HCT116 (cell line): ENCODE measurements around the gene RCAN2. TPM values are rescaled to one million over a fixed set of nuclear protein-coding genes. Genes with fewer than 3 reads are reported as not detected.

Experiments
- ATAC-seq: fragments of 200-7000 bp; cut with Tn5 transposase; 2 replicates; pipeline ENCODE4 v1.9.1; 2020; ENCODE audit warnings: mild to moderate bottlenecking, moderate library complexity
- BruUV-seq: library from RNA; stranded (reverse); fragments of 400-500 nt; replicated peaks from 2 replicates; lab custom pipeline; 2021; lab: Mats Ljungman, UMichigan
- CTCF ChIA-PET: fragments of 300-600 bp; sonication (Branson Sonifier 250); formaldehyde crosslinking; loops from one replicate; lab custom pipeline; 2021; ENCODE audit warnings: antibody characterized with exemption; lab: Charles Lee
- POLR2A ChIA-PET: fragments of 300-600, 350-600 bp; sonication (Branson Sonifier 250); formaldehyde crosslinking; loops from one replicate; lab custom pipeline; 2021; ENCODE audit warnings: antibody characterized with exemption; lab: Charles Lee
- RAD21 ChIA-PET, 2 experiments: fragments of 300-600 bp; sonication (Branson Sonifier 250); formaldehyde crosslinking; loops; one replicate each; lab custom pipeline; 2023; ENCODE audit warnings: low total read pairs in 2 of 2; ENCODE audit not compliant: uncharacterized antibody in 2 of 2, unreplicated experiment in 2 of 2, low non-redundant PET in 1 of 2; lab: Charles Lee
- DNase-seq: peaks from one replicate; pipeline ENCODE4 v3.0.0-alpha.2; 2010; ENCODE audit warnings: low read depth, low spot score
- H2AFZ ChIP-seq: fragments of 200-600 bp; shearing (Covaris generic), sonication (generic); 2 replicates; pipeline ENCODE4 v1.6.1; 2017; ENCODE audit warnings: low read depth, mixed run types, mixed read lengths, antibody characterized with exemption, low read length; ENCODE audit not compliant: poor library complexity, severe bottlenecking
- H3K27ac ChIP-seq: 2 replicates; pipeline ENCODE4 v1.5.1; 2012; ENCODE audit warnings: low read depth, low read length
- H3K27me3 ChIP-seq: fragments of 200-600 bp; sonication (generic); 2 replicates; pipeline ENCODE4 v1.6.1; 2016; ENCODE audit warnings: mixed run types, low read length, mixed read lengths; ENCODE audit not compliant: insufficient read depth
- H3K36me3 ChIP-seq, 2 experiments: fragments of 200-500 bp in 1 of 2; fragments of 200-600 bp in 1 of 2; sonication (Bioruptor generic) in 1 of 2; sonication (generic) in 1 of 2; 2 replicates each; pipeline versions ENCODE4 v1.5.1 to v1.6.1; 2014 to 2016; ENCODE audit warnings: low read length in 2 of 2, inconsistent platforms in 1 of 2, mixed read lengths in 1 of 2, mixed run types in 1 of 2; ENCODE audit not compliant: insufficient read depth in 2 of 2, control insufficient read depth in 1 of 2
- H3K4me1 ChIP-seq, 2 experiments: fragments of 200-600 bp in 1 of 2; sonication (generic) in 1 of 2; 2 replicates each; pipeline versions ENCODE4 v1.5.1 to v1.6.1; 2012 to 2017; ENCODE audit warnings: low read length in 2 of 2, inconsistent platforms in 1 of 2, mild to moderate bottlenecking in 1 of 2, mixed read lengths in 1 of 2, mixed run types in 1 of 2, moderate library complexity in 1 of 2; ENCODE audit not compliant: insufficient read depth in 2 of 2, control insufficient read depth in 1 of 2
- H3K4me2 ChIP-seq: fragments of 200-600 bp; sonication (generic); 2 replicates; pipeline ENCODE4 v1.6.1; 2017; ENCODE audit warnings: mixed run types, low read length, mixed read lengths
- H3K4me3 ChIP-seq, 2 experiments: fragments of 200-600 bp in 1 of 2; sonication (generic) in 1 of 2; replicated peaks in 1 of 2; 2 replicates each; pipeline ENCODE4 v1.5.1; 2011 to 2016; ENCODE audit warnings: low read length in 2 of 2, control low read depth in 1 of 2, low read depth in 1 of 2, mild to moderate bottlenecking in 1 of 2, mixed read lengths in 1 of 2, mixed run types in 1 of 2
- H3K79me2 ChIP-seq: fragments of 200-600 bp; sonication (generic); 2 replicates; pipeline ENCODE4 v1.6.1; 2017; ENCODE audit warnings: mild to moderate bottlenecking, mixed run types, low read length, moderate library complexity, mixed read lengths; ENCODE audit not compliant: insufficient read depth
- H3K9ac ChIP-seq: fragments of 200-600 bp; sonication (generic); 2 replicates; pipeline ENCODE4 v1.6.1; 2016; ENCODE audit warnings: low read length, mixed read lengths
- H3K9me2 ChIP-seq: fragments of 200-600 bp; sonication (generic), shearing (Covaris generic); 2 replicates; pipeline ENCODE4 v1.6.1; 2017; ENCODE audit warnings: mixed run types, mild to moderate bottlenecking, moderate library complexity; ENCODE audit not compliant: insufficient read depth
- H3K9me3 ChIP-seq, 2 experiments: fragments of 200-500 bp in 1 of 2; fragments of 200-600 bp in 1 of 2; sonication (Bioruptor generic) in 1 of 2; sonication (generic) in 1 of 2; 2 replicates each; pipeline ENCODE4 v1.6.1; 2014 to 2017; ENCODE audit warnings: low read length in 2 of 2, mixed read lengths in 2 of 2, inconsistent platforms in 1 of 2, low read depth in 1 of 2, mild to moderate bottlenecking in 1 of 2, mixed run types in 1 of 2, moderate library complexity in 1 of 2; ENCODE audit not compliant: control insufficient read depth in 1 of 2, insufficient read depth in 1 of 2
- H4K20me1 ChIP-seq: fragments of 200-600 bp; sonication (generic), shearing (Covaris generic); 2 replicates; pipeline ENCODE4 v1.6.1; 2017; ENCODE audit warnings: mixed run types, mild to moderate bottlenecking, moderate library complexity; ENCODE audit not compliant: insufficient read depth
- ATF3 ChIP-seq: IDR thresholded peaks from 2 replicates; pipeline ENCODE4 v1.6.1; 2012
- CBX3 ChIP-seq: IDR thresholded peaks from 2 replicates; pipeline ENCODE4 v1.6.1; 2012; ENCODE audit warnings: low read depth
- CEBPB ChIP-seq: IDR thresholded peaks from 2 replicates; pipeline ENCODE4 v1.6.1; 2012; ENCODE audit warnings: low read depth
- EGR1 ChIP-seq: IDR thresholded peaks from 2 replicates; pipeline ENCODE4 v1.6.1; 2012; ENCODE audit warnings: low read depth
- ELF1 ChIP-seq: IDR thresholded peaks from 2 replicates; pipeline ENCODE4 v1.6.1; 2012; ENCODE audit warnings: low read depth, borderline replicate concordance
- EZH2 ChIP-seq: fragments of 200-600 bp; sonication (generic); IDR thresholded peaks from 2 replicates; pipeline ENCODE4 v1.6.1; 2017; ENCODE audit warnings: antibody characterized with exemption, mixed run types
- EZH2phosphoT487 ChIP-seq: fragments of 200-600 bp; IDR thresholded peaks from 2 replicates; pipeline ENCODE4 v1.6.1; 2018; ENCODE audit warnings: antibody characterized with exemption, borderline replicate concordance
- FOSL1 ChIP-seq: IDR thresholded peaks from 2 replicates; pipeline ENCODE4 v1.6.1; 2012; ENCODE audit warnings: low read depth
- JUND ChIP-seq: IDR thresholded peaks from 2 replicates; pipeline ENCODE4 v1.6.1; 2012
- MAX ChIP-seq: IDR thresholded peaks from 2 replicates; pipeline ENCODE4 v1.6.1; 2012
- POLR2A ChIP-seq: IDR thresholded peaks from 2 replicates; pipeline ENCODE4 v1.7.0; 2011; ENCODE audit warnings: borderline replicate concordance; ENCODE audit not compliant: insufficient read depth, insufficient read length; ENCODE audit errors: extremely low read depth
- POLR2AphosphoS5 ChIP-seq: IDR thresholded peaks from 2 replicates; pipeline ENCODE4 v1.6.1; 2011; ENCODE audit warnings: mild to moderate bottlenecking, low read depth, low read length, moderate library complexity
- REST ChIP-seq: IDR thresholded peaks from 2 replicates; pipeline ENCODE4 v1.6.1; 2012; ENCODE audit warnings: low read depth
- SIN3A ChIP-seq: IDR thresholded peaks from 2 replicates; pipeline ENCODE4 v1.6.1; 2012; ENCODE audit warnings: low read depth
- YY1 ChIP-seq: IDR thresholded peaks from 2 replicates; pipeline ENCODE4 v1.6.1; 2011; ENCODE audit warnings: low read length, low read depth, moderate library complexity, mild to moderate bottlenecking; ENCODE audit not compliant: insufficient replicate concordance; ENCODE audit errors: extremely low read depth
- ZBTB33 ChIP-seq: IDR thresholded peaks from 2 replicates; pipeline ENCODE4 v1.6.1; 2011; ENCODE audit warnings: mild to moderate bottlenecking, low read length, moderate library complexity; ENCODE audit not compliant: insufficient replicate concordance; ENCODE audit errors: extremely low read depth
- ZFX ChIP-seq: fragments of 450-650 bp; IDR thresholded peaks from 2 replicates; pipeline ENCODE4 v1.6.1; 2017
- ZNF274 ChIP-seq: fragments of 200-500 bp; sonication (Bioruptor generic); IDR thresholded peaks from 2 replicates; pipeline ENCODE4 v1.6.1; 2014; ENCODE audit warnings: mild to moderate bottlenecking, low read depth, low read length, inconsistent platforms
- intact Hi-C: fragments of 100-400 bp; cut with micrococcal nuclease; formaldehyde crosslinking; loops from 2 replicates; pipeline ENCODE4 v1.10.0; 2022
- total RNA-seq: library from RNA; stranded (reverse); gene quantifications from one replicate; pipeline ENCODE4 v1.2.1, GENCODE V29; 2021; ENCODE audit not compliant: unreplicated experiment

Gene RCAN2
- total RNA-seq, 1 experiment from 2014 or later, result 0.57 TPM

GRCh38 chr6:46381057-46381456 is 110.2 kb downstream of the RCAN2 start:
- Histone ChIP-seq H3K4me1 (0 out of 4 replicates have a peak, but pooled peaks cover 0 to 3% of the 10 kb centered on the region in 2 experiments), H2AFZ (no peak overlapping the region), H3K27ac (no peak overlapping the region), H3K4me3 (no peak overlapping the region), H3K36me3 (no peaks in the 10 kb centered on the region), H3K27me3 (no peaks in the 10 kb centered on the region), H3K79me2 (no peaks in the 10 kb centered on the region), H3K4me2 (no peak overlapping the region), H3K9me2 (no peaks in the 10 kb centered on the region), H3K9me3 (no peaks in the 10 kb centered on the region), H4K20me1 (no peaks in the 10 kb centered on the region), H3K9ac (no peak overlapping the region)
- intact Hi-C loops, result no loop called here
- BruUV-seq, result no TSS peak
- CTCF ChIA-PET, result no interaction called here
- no peak for DNase-seq
- RAD21 ChIA-PET, result no interaction called here
- no peak for ATAC-seq
- no peak for TF ChIP-seq ATF3
- no peak for TF ChIP-seq CEBPB
- TF ChIP-seq POLR2A, result no peak
- TF ChIP-seq JUND, result no peak
- TF ChIP-seq ELF1, result no peak
- no peak for TF ChIP-seq FOSL1
- no peak for TF ChIP-seq MAX
- TF ChIP-seq ZFX, result no peak
- TF ChIP-seq CBX3, result no peak
- no peak for TF ChIP-seq ZNF274
- TF ChIP-seq EGR1, result no peak
- no peak for TF ChIP-seq REST
- TF ChIP-seq ZBTB33, result no peak
- no peak for TF ChIP-seq EZH2phosphoT487
- no peak for TF ChIP-seq EZH2
- TF ChIP-seq SIN3A, result no peak
- no peak for TF ChIP-seq YY1
- TF ChIP-seq POLR2AphosphoS5, result no peak
- POLR2A ChIA-PET, result no interaction called here
